HG03159 (cell line): ENCODE results near the gene TGOLN2.
A peak's percentile ranks its signal among the peaks of the same experiment; 100 is the strongest.
"Not testable (repeated sequence)": the region's sequence is repeated elsewhere in the genome, so short reads cannot be mapped to it uniquely, and the experiment has no call there.

Experiments
- ATAC-seq: cut with Tn5 transposase; IDR thresholded peaks from one replicate; pipeline ENCODE4 v1.9.1; 2021; ENCODE audit warnings: mild to moderate bottlenecking, moderate library complexity; ENCODE audit not compliant: unreplicated experiment

The TGOLN2 gene

GRCh38 chr2:85327822-85328617 is at the start of gene TGOLN2:
TGOLN2 (minus strand) TSS chr2:85327989; CDS start chr2:85327962, 27 bp downstream.
- ATAC-seq, result peak; percentile 83

GRCh38 chr2:85377083-85377482 is 49.3 kb upstream of the TGOLN2 start:
- no peak for ATAC-seq

- no peak for ATAC-seq
Observed at GRCh38 chr2:85376291-85377065, 48.7 kb upstream of the TGOLN2 start.

GRCh38 chr2:85371045-85371444 is 43.3 kb upstream of the TGOLN2 start:
- ATAC-seq, result no peak

GRCh38 chr2:85369500-85369899 is 41.7 kb upstream of the TGOLN2 start:
- no peak for ATAC-seq

GRCh38 chr2:85368921-85369320 is 41.1 kb upstream of the TGOLN2 start:
- no peak for ATAC-seq

- no peak for ATAC-seq
Observed at GRCh38 chr2:85367180-85367579, 39.4 kb upstream of the TGOLN2 start.

GRCh38 chr2:85362653-85363387 is 35.0 kb upstream of the TGOLN2 start:
- not testable (repeated sequence) for ATAC-seq

GRCh38 chr2:85357736-85358135 is 29.9 kb upstream of the TGOLN2 start:
- no peak for ATAC-seq

- ATAC-seq, result no peak
Observed at GRCh38 chr2:85356186-85356585, 28.4 kb upstream of the TGOLN2 start.

GRCh38 chr2:85355521-85355920 is 27.7 kb upstream of the TGOLN2 start:
- no peak for ATAC-seq

- peak; percentile 31 for ATAC-seq
Observed at GRCh38 chr2:85355073-85355410, 27.3 kb upstream of the TGOLN2 start.

- peak; percentile 96 for ATAC-seq
Observed at GRCh38 chr2:85354286-85355072, 26.7 kb upstream of the TGOLN2 start, which contains the start of the genes ELMOD3 and RETSAT. ELMOD3 (plus strand) TSS chr2:85354769; CDS start chr2:85357199, 2,430 bp downstream. RETSAT (minus strand) TSS chr2:85354528; CDS start chr2:85354507, 21 bp downstream.

GRCh38 chr2:85353876-85354285 is 26.1 kb upstream of the TGOLN2 start:
- no peak for ATAC-seq

- no peak for ATAC-seq
Observed at GRCh38 chr2:85347599-85347998, 19.8 kb upstream of the TGOLN2 start.

- no peak for ATAC-seq
Observed at GRCh38 chr2:85344356-85344954, 16.7 kb upstream of the TGOLN2 start.

- ATAC-seq, result not testable (repeated sequence)
Observed at GRCh38 chr2:85343207-85343895, 15.6 kb upstream of the TGOLN2 start.

GRCh38 chr2:85342156-85342555 is 14.4 kb upstream of the TGOLN2 start:
- ATAC-seq, result no peak

GRCh38 chr2:85341269-85342029 is 13.7 kb upstream of the TGOLN2 start:
- ATAC-seq, result no peak
